GM12801 (cell line): ENCODE results near the gene MFSD11.

Experiments used
- TF ChIP-seq, protein P1 (sequence below): IDR thresholded peaks from one replicate; pipeline ENCODE4 v1.5.1; 2011; ENCODE audit warnings: control low read depth; ENCODE audit not compliant: insufficient read length; ENCODE audit errors: extremely low read depth

Gene MFSD11

DNA sequence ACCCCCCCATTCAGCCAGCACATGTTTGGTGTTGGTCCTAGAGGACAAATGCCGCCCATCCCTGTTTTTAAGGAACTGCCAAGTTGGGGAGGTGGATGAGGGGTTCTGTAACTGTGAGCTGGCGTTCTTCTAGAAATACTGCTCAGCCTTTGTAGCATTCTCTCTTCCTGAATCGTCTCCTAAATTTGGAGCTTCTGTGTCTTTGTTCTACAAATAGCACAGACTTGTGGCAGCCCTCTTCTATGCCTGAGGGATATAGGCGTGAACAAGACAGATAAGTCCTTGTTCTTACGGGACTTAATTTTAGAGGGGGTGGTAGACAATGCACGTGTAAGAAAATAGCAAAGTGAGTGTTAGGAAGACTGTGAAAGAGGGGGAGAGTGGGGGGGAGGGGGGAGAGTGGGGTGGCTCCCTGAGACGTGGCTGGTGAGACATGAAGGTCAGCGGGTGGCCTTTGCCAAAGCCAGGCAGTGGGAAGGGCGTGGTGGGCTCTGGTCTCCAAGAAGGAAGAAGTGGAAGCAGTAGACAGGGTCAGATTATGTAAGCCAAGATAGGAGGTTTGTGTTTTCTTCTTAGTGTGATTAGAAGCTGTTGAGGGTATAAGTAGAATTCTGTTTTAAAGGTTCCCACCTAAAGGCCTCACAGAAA is 9.9 kb downstream of the MFSD11 start:
- TF ChIP-seq, protein P1, sequence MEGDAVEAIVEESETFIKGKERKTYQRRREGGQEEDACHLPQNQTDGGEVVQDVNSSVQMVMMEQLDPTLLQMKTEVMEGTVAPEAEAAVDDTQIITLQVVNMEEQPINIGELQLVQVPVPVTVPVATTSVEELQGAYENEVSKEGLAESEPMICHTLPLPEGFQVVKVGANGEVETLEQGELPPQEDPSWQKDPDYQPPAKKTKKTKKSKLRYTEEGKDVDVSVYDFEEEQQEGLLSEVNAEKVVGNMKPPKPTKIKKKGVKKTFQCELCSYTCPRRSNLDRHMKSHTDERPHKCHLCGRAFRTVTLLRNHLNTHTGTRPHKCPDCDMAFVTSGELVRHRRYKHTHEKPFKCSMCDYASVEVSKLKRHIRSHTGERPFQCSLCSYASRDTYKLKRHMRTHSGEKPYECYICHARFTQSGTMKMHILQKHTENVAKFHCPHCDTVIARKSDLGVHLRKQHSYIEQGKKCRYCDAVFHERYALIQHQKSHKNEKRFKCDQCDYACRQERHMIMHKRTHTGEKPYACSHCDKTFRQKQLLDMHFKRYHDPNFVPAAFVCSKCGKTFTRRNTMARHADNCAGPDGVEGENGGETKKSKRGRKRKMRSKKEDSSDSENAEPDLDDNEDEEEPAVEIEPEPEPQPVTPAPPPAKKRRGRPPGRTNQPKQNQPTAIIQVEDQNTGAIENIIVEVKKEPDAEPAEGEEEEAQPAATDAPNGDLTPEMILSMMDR, result no peak

DNA sequence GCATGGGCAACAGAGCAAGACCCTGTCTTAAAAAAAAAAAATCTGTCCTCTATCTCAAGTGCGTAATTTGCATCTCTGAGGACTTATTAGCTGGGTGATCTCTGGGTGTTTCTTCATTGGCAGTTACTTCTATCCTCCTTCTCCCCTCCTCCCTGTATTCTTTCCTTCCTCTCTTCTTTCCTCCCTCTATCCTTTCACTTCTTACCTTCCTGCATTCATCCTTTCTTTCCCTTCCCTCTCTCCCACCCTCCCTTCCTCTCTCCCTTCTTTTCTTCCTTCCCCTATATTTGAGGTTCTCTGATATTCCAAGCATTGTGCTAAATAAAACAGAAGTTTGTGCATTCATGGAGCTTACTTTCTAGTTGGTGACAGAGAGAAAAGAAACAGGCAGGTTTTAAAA is 10.7 kb downstream of the MFSD11 start:
- TF ChIP-seq, protein P1, result no peak

DNA sequence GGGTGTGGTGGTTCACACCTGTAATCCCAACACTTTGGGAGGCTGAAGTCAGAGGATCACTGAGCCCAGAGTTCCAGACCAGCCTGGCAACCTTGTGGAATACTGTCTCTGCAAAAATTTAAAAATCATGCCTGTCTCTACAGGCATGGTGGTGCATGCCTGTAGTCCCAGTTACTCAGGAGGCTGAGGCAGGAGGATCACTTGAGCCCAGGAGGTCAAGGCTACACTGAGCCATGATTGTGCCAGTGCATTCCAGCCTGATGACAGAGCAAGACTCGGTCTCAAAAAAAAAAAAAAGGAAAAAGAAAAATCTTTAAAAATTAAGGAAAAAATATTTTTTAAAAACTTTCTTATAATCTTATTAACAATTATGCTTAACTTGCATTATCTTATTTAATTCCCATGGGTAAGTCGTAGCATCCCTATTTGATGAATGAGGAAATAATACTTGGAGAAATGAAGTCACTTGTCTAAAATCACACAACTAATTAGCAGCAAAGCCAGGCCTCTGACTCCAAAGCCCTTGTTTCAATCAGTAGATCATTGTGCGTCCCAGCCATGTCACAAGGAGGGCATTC is 13.6 kb downstream of the MFSD11 start:
- TF ChIP-seq, protein P1, result no peak

DNA sequence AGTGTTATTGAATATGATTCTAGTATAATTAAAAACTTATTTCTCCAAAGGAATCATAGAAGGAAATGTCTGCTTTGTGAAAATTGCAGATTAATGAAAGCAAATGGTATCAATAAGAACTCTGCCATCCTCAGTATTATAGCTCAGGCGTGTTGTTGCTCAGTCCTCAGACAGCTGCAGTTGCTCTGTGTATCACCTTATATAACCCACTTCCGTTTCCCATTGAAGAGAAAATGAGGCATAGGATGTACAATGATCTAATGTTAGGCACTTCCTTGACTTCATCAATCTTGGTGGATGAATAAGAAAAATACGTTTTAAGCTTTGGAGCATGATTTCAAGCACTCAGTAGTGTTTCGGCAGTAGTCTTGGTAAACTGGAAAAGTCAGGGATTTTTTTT is 14.1 kb downstream of the MFSD11 start:
- TF ChIP-seq, protein P1, result no peak

DNA sequence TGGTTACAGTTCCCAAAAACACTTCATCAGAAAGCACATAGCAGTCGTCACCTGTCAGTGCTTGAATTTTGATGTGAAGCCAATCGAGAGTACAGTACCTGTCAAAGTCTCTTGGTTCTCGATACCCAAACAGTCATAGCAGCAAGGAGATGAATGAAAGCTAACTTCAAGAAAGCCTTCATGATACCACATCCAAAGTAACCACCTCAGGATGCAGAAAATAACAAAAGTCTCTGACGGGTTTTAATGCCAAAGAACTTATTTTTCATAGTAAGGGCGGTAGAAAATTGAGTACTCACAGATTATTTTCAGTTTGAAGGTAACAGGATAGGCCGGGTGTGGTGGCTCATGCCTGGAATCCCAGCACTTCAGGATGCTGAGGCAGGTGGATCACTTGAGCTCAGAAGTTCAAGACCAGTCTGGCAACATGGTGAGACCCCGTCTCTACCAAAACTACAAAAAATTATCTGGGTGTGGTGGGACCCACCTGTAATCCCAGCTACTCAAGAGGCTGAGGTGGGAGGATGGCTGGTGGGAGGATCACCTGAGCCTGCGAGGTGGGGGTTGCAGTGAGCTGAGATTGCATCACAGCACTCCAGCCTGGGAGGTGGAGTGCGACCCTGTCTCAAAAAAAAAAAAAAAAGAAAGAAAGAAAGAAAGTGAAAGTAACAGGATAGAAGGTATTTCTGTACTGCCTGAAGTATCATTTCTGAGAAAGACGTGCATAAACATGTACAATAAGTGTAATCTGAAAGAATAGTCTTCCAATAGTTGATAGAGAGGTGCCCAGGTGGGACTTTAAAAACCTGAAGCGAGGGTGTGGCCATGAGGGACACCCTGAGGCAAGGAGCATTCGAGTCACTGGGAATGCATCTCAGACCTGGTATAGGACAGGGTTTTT is 15.4 kb downstream of the MFSD11 start:
- TF ChIP-seq, protein P1, result no peak

DNA sequence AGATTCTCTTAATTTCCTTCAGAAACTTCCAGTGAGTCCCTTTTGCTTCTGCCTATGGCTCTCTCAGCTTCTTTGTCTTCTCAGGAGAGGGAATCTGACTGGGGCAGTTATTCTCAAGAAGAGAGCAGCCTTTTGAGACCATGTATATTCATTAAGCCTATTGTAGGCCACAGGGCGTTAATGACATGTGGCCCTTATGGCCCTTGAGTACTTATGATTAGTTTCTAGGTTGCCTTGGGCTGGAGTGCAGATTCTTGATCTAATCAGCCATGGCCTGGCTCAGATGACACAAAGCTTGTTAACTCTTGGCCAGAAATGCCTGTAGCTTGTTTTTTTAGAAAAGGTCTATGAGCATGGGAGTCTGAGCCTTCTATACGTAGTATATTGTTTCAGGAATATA is 17.4 kb downstream of the MFSD11 start:
- TF ChIP-seq, protein P1, result no peak

DNA sequence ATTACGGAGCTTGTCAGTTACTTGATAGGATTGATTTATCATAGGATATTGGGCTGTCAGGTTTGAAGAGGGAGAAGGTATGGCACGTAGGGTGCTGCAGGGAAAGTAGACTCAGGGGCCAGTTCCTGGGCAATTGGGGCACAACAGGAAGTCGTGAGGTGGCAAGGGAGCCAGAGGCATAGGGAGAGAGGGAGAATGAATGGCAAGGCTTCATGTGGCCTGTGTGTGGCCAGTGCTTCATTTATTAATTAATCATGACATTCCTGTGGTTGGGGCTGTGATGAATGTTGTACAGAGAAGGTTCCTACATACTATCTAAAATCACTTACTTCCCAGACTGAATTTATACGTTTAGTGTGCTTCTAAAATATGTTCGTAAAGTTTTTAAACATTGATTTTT is 19.3 kb downstream of the MFSD11 start:
- TF ChIP-seq, protein P1, result no peak
